GM23248 (cell line): Measurements from ENCODE around the gene RARB.

Experiments used
- EZH2 ChIP-seq: fragments of 200-600 bp; sonication (generic); IDR thresholded peaks from 2 replicates; pipeline ENCODE4 v1.6.1; 2018; ENCODE audit warnings: antibody characterized with exemption, mild to moderate bottlenecking; ENCODE audit not compliant: insufficient read depth, poor library complexity, severe bottlenecking
- EZH2phosphoT487 ChIP-seq: fragments of 200-600 bp; sonication (generic); IDR thresholded peaks from 2 replicates; pipeline ENCODE4 v1.6.1; 2018; ENCODE audit warnings: antibody characterized with exemption, moderate library complexity, mild to moderate bottlenecking, low read depth; ENCODE audit not compliant: insufficient read depth

DNA sequence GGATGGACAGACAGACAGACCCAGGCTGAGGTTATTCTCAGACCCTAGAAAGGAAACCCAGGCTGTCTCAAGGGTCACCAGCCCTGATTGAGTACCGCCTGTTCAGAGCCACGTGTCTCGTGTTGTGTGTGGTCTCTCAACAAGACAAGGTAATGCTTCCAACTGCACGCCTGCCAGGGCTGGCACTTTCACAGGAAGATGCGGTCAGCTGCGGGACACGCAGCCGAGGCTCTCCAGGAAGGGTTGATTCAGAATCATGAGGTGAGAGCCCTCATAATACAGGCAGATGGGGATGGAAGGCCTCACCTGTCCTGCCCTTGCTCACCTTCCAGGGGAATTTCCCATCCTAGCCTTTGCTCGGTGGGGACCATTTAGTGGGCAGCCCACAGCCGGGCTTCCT lies 155.3 kb downstream of the RARB start:
- TF ChIP-seq EZH2phosphoT487 (no peak), EZH2 (no peak)
